SH-SY5Y (cell line): ENCODE results near the gene DUS2.

Experiments used
- GATA2 ChIP-seq: IDR thresholded peaks from 2 replicates; pipeline ENCODE4 v1.6.1; 2011; ENCODE audit warnings: mild to moderate bottlenecking, low read depth, low read length
- GATA3 ChIP-seq: IDR thresholded peaks from 2 replicates; pipeline ENCODE4 v1.6.1; 2011; ENCODE audit warnings: low read depth, mild to moderate bottlenecking, low read length, moderate library complexity

- TF ChIP-seq GATA2, result no peak
- TF ChIP-seq GATA3, result no peak
Measured at GRCh38 chr16:68091380-68092261, 68.5 kb downstream of the DUS2 start.
